KOPT-K1 (cell line): ENCODE results near the gene DNAJC8.

Source experiments
- H3K27ac ChIP-seq: fragments of 200-600 bp; sonication (generic); 2 replicates; pipeline ENCODE4 v1.5.1; 2016; ENCODE audit warnings: antibody characterized with exemption, mild to moderate bottlenecking, low read depth, low read length; ENCODE audit not compliant: poor library complexity, severe bottlenecking
- H3K36me3 ChIP-seq: fragments of 200-600 bp; sonication (generic); 2 replicates; pipeline ENCODE4 v1.5.1; 2017; ENCODE audit warnings: antibody characterized with exemption, mild to moderate bottlenecking, low read length, moderate library complexity; ENCODE audit not compliant: insufficient read depth
- H3K9me3 ChIP-seq: fragments of 200-600 bp; sonication (generic); 2 replicates; pipeline ENCODE4 v1.5.1; 2017; ENCODE audit warnings: antibody characterized with exemption, low read length, mild to moderate bottlenecking; ENCODE audit not compliant: insufficient read depth, poor library complexity, severe bottlenecking

The DNAJC8 gene

GRCh38 chr1:28241638-28242241, 8.9 kb upstream of the DNAJC8 start:
- Histone ChIP-seq H3K36me3 (peaks cover 25% of the 10 kb centered on the region), H3K27ac (no peak overlapping the region), H3K9me3 (no peaks in the 10 kb centered on the region)

GRCh38 chr1:28240024-28240423, 7.2 kb upstream of the DNAJC8 start:
- no peak overlapping the region for H3K27ac ChIP-seq
- peaks cover 25% of the 10 kb centered on the region for H3K36me3 ChIP-seq

GRCh38 chr1:28239004-28239403, 6.2 kb upstream of the DNAJC8 start:
- H3K36me3 ChIP-seq = peaks cover 25% of the 10 kb centered on the region
- H3K9me3 ChIP-seq = no peaks in the 10 kb centered on the region
- no peak overlapping the region for H3K27ac ChIP-seq

More at GRCh38 chr1:28240024-28240423, 7.2 kb upstream of the DNAJC8 start:
- no peaks in the 10 kb centered on the region for H3K9me3 ChIP-seq

- Histone ChIP-seq H3K9me3 (no peaks in the 10 kb centered on the region), H3K36me3 (peaks cover 25% of the 10 kb centered on the region), H3K27ac (peak overlapping the region; percentile 83)
These were observed 4.0 kb upstream of the DNAJC8 start for GRCh38 chr1:28236656-28237322.

- Histone ChIP-seq H3K9me3 (no peaks in the 10 kb centered on the region), H3K27ac (peak within 1 kb of the TSS; percentile 83), H3K36me3 (peaks cover 25% of the 10 kb centered on the region)
These were observed 3.2 kb upstream of the DNAJC8 start, which contains the start of gene ATP5IF1 for GRCh38 chr1:28235755-28236655. Gene ATP5IF1 (plus strand): TSS chr1:28236124. CDS start chr1:28236184, 60 bp downstream.

GRCh38 chr1:28233264-28233606, 406 bp upstream of the DNAJC8 start:
- no peaks in the 10 kb centered on the region for H3K9me3 ChIP-seq
- no peak overlapping the region for H3K27ac ChIP-seq
- H3K36me3 ChIP-seq = peaks cover 37% of the 10 kb centered on the region

GRCh38 chr1:28229996-28230395, 2.8 kb downstream of the DNAJC8 start:
- peaks cover 58% of the 10 kb centered on the region for H3K36me3 ChIP-seq
- H3K9me3 ChIP-seq = no peaks in the 10 kb centered on the region
- H3K27ac ChIP-seq = no peak overlapping the region

GRCh38 chr1:28229089-28229488, 3.7 kb downstream of the DNAJC8 start:
- H3K36me3 ChIP-seq = peaks cover 67% of the 10 kb centered on the region
- no peaks in the 10 kb centered on the region for H3K9me3 ChIP-seq
- H3K27ac ChIP-seq = no peak overlapping the region

- no peaks in the 10 kb centered on the region for H3K9me3 ChIP-seq
- H3K27ac ChIP-seq = no peak overlapping the region
- peaks cover 76% of the 10 kb centered on the region for H3K36me3 ChIP-seq
These were observed 19.5 kb downstream of the DNAJC8 start for GRCh38 chr1:28213315-28213714.

- no peak overlapping the region for H3K27ac ChIP-seq
- H3K9me3 ChIP-seq = no peaks in the 10 kb centered on the region
- H3K36me3 ChIP-seq = peaks cover 96% of the 10 kb centered on the region
These were observed 23.1 kb downstream of the DNAJC8 start for GRCh38 chr1:28209700-28210099.

- peaks cover 99% of the 10 kb centered on the region for H3K36me3 ChIP-seq
- no peak overlapping the region for H3K27ac ChIP-seq
- H3K9me3 ChIP-seq = no peaks in the 10 kb centered on the region
These were observed 23.9 kb downstream of the DNAJC8 start for GRCh38 chr1:28208818-28209441.

GRCh38 chr1:28205243-28205642, 27.6 kb downstream of the DNAJC8 start:
- Histone ChIP-seq H3K36me3 (peaks cover 97% of the 10 kb centered on the region), H3K27ac (no peak overlapping the region), H3K9me3 (no peaks in the 10 kb centered on the region)

- peaks cover 4% of the 10 kb centered on the region for H3K9me3 ChIP-seq
- peaks cover 75% of the 10 kb centered on the region for H3K36me3 ChIP-seq
- H3K27ac ChIP-seq = no peak overlapping the region
These were observed 32.5 kb downstream of the DNAJC8 start for GRCh38 chr1:28200234-28200873.

- Histone ChIP-seq H3K9me3 (peaks cover 4% of the 10 kb centered on the region), H3K36me3 (peaks cover 67% of the 10 kb centered on the region), H3K27ac (no peak overlapping the region)
These were observed 33.2 kb downstream of the DNAJC8 start for GRCh38 chr1:28199328-28200233.
